ENCODE measurements around the gene NCAN.

DNA sequence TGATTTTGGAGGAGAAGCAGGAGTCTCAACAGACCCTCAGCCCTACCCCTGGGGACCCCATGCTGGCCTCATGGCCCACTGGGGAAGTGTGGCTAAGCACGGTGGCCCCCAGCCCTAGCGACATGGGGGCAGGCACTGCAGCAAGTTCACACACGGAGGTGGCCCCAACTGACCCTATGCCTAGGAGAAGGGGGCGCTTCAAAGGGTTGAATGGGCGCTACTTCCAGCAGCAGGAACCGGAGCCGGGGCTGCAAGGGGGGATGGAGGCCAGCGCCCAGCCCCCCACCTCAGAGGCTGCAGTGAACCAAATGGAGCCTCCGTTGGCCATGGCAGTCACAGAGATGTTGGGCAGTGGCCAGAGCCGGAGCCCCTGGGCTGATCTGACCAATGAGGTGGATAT lies 14.9 kb downstream of the NCAN start:
- TF ChIP-seq, protein P1, sequence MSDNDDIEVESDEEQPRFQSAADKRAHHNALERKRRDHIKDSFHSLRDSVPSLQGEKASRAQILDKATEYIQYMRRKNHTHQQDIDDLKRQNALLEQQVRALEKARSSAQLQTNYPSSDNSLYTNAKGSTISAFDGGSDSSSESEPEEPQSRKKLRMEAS (CRISPR knock-in tag; IDR thresholded peaks at IDR 0.05) = no peak
- TF ChIP-seq, protein P2, sequence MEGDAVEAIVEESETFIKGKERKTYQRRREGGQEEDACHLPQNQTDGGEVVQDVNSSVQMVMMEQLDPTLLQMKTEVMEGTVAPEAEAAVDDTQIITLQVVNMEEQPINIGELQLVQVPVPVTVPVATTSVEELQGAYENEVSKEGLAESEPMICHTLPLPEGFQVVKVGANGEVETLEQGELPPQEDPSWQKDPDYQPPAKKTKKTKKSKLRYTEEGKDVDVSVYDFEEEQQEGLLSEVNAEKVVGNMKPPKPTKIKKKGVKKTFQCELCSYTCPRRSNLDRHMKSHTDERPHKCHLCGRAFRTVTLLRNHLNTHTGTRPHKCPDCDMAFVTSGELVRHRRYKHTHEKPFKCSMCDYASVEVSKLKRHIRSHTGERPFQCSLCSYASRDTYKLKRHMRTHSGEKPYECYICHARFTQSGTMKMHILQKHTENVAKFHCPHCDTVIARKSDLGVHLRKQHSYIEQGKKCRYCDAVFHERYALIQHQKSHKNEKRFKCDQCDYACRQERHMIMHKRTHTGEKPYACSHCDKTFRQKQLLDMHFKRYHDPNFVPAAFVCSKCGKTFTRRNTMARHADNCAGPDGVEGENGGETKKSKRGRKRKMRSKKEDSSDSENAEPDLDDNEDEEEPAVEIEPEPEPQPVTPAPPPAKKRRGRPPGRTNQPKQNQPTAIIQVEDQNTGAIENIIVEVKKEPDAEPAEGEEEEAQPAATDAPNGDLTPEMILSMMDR (IDR thresholded peaks at IDR 0.05) = no peak
- TF ChIP-seq TCF7 (CRISPR knock-in tag; IDR thresholded peaks at IDR 0.05; ENCODE audit: low read depth) (no peak), FOXP1 (CRISPR knock-in tag; IDR thresholded peaks at IDR 0.05; ENCODE audit: borderline replicate concordance) (no peak), CREM (CRISPR knock-in tag; IDR thresholded peaks at IDR 0.05) (no peak), OVOL2 (CRISPR knock-in tag; IDR thresholded peaks at IDR 0.05; ENCODE audit: borderline replicate concordance) (no peak), ZNF121 (CRISPR knock-in tag; IDR thresholded peaks at IDR 0.05) (no peak), ATF1 (CRISPR knock-in tag; IDR thresholded peaks at IDR 0.05) (no peak), MXD4 (CRISPR knock-in tag; IDR thresholded peaks at IDR 0.05; ENCODE audit: borderline replicate concordance) (no peak), ZNF138 (CRISPR knock-in tag; conservative IDR thresholded peaks at IDR 0.05) (no peak), CREB1 (CRISPR knock-in tag; IDR thresholded peaks at IDR 0.05) (no peak), SMAD3 (CRISPR knock-in tag; IDR thresholded peaks at IDR 0.05; ENCODE audit: borderline replicate concordance) (no peak)
- TF ChIP-seq, protein P3, sequence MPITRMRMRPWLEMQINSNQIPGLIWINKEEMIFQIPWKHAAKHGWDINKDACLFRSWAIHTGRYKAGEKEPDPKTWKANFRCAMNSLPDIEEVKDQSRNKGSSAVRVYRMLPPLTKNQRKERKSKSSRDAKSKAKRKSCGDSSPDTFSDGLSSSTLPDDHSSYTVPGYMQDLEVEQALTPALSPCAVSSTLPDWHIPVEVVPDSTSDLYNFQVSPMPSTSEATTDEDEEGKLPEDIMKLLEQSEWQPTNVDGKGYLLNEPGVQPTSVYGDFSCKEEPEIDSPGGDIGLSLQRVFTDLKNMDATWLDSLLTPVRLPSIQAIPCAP (CRISPR knock-in tag; IDR thresholded peaks at IDR 0.05) = no peak
- TF ChIP-seq, protein P4, sequence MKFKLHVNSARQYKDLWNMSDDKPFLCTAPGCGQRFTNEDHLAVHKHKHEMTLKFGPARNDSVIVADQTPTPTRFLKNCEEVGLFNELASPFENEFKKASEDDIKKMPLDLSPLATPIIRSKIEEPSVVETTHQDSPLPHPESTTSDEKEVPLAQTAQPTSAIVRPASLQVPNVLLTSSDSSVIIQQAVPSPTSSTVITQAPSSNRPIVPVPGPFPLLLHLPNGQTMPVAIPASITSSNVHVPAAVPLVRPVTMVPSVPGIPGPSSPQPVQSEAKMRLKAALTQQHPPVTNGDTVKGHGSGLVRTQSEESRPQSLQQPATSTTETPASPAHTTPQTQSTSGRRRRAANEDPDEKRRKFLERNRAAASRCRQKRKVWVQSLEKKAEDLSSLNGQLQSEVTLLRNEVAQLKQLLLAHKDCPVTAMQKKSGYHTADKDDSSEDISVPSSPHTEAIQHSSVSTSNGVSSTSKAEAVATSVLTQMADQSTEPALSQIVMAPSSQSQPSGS (CRISPR knock-in tag; IDR thresholded peaks at IDR 0.05; ENCODE audit: borderline replicate concordance, low read depth) = no peak
